ENCODE data around the gene DDR1.

The DDR1 gene

GRCh38 chr6:30881392-30882203 is 2.7 kb upstream of the DDR1 start:
- DNase-seq: peak; percentile 49

DNA sequence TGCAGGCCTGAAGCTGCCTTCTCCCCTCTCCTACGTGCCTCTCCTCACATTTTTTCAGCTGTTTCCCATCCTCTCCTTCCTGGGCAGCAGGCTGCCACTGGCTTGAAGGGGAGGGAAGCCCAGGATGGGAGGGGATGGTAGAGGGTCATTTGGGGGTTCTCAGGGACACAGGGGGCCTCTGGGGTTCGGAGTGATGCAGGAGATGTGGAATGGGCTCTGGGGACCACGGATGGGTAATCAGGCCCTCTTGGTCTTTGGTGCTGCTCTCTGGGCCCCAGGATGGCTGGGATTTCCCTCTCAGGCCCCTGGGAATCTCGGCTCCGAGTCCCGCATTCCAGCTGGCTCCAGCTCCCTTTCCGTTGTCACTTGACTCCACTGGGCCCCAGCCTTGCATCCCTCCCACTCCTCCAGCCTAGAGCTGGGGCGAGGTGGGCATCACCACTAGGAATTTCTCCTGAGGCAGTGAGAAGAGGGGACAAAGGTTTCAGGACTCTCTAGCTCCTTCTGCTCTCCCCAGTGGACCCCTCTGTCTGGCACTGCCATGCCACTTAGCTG is 2.0 kb upstream of the DDR1 start:
- peak; percentile 19 for DNase-seq

GRCh38 chr6:30882759-30883684 is 1.3 kb upstream of the DDR1 start:
- no peak for DNase-seq

DNA sequence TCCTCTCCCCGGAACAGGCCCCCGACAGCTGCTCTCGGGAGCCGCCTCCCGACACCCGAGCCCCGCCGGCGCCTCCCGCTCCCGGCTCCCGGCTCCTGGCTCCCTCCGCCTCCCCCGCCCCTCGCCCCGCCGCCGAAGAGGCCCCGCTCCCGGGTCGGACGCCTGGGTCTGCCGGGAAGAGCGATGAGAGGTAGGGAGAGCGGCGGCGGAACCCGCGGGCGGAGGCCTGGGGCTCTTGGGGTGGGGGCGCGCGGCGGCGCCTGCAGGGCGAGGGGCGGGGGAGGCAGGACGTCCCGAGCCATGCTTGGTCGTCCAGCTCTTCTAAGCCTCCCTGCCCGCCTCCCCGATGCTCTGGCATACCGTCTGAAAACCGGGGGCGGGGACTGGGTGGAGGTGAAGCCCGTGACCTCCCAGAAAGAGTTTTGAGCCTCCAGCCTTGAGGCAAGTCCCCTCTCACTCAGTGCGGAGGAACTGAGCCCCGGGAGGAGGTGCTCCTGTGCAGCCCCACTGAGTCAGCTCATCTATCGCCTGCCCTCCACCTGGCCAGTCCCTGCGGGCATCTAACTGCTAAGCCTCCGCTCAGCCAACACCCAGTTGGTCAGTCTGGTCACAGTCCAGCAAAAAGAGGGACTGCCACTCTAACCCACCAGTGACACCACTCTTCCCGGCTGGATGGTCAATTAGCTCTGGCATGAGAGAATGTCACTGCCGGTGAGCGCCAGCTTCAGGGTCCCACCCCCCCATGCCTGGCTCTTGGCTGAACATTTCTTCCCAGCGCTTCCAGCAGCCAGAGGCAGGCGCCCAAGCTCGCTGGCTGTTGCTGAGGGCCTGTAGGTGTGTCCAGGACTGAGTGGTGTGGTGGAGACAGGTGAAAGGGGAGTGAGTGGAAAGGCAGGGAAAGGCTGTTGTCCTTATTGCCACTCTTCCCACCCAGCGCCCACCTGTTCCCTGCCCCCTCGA is 482 bp downstream of the DDR1 start:
- peak; percentile 29 for DNase-seq

DNA sequence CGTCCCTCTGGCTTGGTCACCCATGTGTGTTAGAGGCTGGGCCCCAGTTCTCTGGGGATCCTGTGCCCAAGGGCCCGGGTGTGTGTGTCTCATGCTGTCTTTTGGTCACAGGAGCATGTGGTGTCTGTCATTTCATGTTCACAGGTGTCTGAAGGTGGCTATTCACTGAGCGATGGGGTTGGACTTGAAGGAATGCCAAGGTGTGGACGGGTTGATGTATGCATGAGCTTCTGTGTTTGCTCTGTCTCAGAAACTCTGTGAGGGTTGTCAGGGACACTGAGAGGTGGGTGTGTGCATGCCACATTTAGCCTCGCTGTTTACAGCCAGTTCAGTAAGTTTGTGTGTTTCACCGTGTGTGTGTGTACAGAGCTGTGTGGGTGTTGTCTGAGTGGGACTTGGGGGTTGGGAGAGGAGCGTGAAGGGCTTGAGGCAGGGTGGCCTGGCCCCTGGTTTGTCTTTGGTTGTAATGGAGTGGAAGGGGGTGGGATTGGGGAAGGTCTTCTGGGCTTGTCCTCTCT is 1.2 kb downstream of the DDR1 start:
- peak; percentile 19 for DNase-seq

DNA sequence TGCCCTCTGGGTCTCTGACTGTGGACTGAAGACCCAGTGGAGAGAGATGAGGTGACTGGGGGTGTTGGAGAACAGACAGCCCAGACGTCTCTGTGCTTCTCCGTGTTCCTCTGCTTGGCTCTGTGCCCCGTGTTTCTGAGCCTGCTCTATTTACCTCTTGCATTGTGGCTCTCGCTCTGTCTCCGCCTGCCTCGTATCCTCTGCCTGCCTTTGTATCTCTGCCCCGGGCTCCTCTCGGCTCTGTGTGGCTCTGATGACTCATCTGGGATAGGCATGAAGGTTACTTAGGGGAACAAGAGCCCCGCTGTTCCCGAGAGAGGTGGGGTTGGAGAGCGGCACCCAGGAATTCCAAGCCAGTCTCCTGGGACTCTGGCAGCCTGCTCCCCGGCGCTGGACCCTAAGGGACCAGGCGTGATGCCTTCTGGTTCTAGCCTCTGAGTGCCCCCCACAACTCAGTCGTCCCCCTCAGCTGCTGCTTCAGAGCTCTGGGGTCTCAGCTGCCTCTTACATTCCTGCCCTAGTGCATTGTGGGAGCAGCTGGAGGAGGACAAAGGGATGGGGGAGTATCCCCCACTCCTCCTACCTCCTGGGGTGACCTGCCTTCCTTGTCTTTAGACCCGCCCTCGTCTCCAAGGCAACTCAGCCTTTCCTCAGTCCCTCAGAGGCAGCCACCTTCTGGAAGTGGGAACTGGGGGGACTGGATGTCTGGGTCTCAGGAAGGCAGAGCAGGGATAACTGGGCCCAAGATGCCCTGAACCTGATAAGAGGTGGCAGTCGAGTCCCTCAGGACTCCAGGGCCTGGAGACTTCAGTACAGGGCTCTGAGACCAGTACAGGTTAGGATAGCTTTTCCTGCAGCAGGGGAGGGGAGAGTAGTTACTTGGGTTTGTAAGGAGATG is 1.9 kb downstream of the DDR1 start:
- peak; percentile 86 for DNase-seq

DNA sequence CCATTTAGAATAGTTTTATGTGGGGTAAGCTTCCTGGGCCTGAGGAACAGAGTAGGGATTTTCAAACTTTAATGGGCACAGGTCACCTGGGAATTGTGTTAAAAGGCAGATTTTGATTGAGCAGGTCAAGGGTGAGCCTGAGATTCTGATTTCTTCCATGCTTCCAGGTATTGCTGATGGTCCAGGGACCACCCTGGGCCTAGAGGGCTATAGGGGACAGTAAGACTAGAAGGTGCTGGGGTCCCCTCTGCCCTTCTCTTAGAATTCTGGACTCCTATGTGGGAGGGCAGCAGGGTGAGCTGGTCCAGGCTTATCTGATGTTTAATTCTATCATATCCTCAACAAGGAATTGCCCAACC is 2.6 kb downstream of the DDR1 start:
- DNase-seq: no peak

- DNase-seq: peak; percentile 52
These were observed 3.8 kb downstream of the DDR1 start for GRCh38 chr6:30887901-30888815.

DNA sequence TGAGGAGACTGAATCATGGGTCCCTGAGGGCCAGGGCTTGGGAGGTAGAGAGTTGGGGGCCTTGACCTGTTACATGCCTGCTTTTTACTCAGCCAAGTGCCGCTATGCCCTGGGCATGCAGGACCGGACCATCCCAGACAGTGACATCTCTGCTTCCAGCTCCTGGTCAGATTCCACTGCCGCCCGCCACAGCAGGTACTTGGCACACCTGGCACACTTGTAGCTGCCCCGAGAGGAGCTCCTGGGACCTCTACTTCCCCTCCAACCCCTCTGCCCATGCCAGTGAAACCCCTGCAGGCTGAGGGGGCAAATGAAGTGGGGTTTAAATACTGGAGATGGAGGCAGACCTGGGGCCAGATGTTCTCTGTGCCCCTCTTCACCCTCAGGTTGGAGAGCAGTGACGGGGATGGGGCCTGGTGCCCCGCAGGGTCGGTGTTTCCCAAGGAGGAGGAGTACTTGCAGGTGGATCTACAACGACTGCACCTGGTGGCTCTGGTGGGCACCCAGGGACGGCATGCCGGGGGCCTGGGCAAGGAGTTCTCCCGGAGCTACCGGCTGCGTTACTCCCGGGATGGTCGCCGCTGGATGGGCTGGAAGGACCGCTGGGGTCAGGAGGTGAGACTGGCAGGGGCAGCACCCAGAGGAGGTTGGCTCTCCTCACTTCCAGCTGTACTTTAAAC is 4.6 kb downstream of the DDR1 start:
- DNase-seq: no peak

- DNase-seq: no peak
These were observed 5.2 kb downstream of the DDR1 start for GRCh38 chr6:30889496-30889885.

GRCh38 chr6:30889921-30890645 is 5.8 kb downstream of the DDR1 start:
- DNase-seq: no peak

DNA sequence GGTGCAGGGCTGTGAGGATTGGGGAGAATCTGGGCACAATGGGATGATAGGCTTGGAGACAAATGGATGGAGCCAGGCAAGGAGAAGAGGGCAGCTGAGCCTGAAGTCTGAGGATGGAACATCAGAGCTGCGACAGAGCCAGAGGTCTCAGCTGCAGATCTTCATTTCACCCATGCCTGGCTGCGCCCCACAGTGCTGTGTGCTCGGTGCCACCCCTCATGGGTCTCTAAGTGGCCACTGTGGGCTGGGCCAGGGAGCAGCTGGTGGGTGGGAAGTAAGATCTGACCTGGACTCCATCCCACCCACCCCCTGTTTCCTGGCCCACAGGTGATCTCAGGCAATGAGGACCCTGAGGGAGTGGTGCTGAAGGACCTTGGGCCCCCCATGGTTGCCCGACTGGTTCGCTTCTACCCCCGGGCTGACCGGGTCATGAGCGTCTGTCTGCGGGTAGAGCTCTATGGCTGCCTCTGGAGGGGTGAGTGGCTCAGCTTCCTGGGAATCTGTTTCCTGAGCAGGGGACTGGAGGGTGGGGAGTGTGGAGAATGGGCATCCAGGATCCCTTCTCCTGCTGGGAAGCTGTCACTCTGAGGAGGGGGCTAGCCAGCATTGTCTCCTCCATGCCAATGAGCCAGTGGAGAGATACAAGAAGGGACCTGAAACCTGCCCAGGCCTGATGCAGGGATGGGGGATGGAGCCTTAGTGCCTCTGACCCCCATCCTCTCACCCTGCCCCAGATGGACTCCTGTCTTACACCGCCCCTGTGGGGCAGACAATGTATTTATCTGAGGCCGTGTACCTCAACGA is 6.5 kb downstream of the DDR1 start:
- no peak for DNase-seq

- DNase-seq: no peak
These were observed 7.1 kb downstream of the DDR1 start for GRCh38 chr6:30891450-30891723.

- DNase-seq: no peak
These were observed 7.7 kb downstream of the DDR1 start for GRCh38 chr6:30891816-30892538.

DNA sequence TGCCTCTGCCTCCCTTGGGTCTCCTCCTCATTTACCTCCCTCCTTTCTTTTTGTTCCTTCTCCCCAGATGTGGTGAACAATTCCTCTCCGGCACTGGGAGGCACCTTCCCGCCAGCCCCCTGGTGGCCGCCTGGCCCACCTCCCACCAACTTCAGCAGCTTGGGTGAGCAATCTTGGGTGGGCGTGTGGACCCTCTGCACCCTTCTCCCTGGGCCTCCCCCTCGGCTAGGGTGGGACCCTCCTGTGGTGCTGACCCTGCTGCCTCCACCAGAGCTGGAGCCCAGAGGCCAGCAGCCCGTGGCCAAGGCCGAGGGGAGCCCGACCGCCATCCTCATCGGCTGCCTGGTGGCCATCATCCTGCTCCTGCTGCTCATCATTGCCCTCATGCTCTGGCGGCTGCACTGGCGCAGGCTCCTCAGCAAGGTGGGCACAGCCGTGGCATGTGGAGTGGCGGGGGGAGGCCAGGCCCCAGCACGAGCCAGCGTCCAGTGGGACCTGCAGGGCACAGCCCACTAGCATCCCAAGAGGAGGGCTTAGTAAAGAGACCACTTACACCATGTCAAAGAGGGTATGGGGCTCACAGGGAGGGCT is 8.8 kb downstream of the DDR1 start:
- DNase-seq: no peak

- no peak for DNase-seq
These were observed 9.3 kb downstream of the DDR1 start for GRCh38 chr6:30893666-30894065.

DNA sequence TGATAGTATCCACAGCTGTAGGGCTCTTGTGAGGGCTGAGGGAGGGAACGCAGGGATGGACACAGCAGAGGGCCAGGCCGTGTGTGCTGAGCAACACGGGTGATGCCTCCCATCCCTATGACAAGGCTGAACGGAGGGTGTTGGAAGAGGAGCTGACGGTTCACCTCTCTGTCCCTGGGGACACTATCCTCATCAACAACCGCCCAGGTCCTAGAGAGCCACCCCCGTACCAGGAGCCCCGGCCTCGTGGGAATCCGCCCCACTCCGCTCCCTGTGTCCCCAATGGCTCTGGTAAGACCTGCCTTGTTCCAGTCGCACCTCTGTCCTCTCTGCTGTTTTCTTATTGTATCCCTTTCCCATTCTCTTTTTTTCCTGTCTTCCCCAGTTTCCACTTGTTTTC is 10.1 kb downstream of the DDR1 start:
- DNase-seq: no peak
